ENCODE measurements around the gene CDH2. TPM values are rescaled to one million over a fixed set of nuclear protein-coding genes. Genes with fewer than 3 reads are reported as not detected.

Gene CDH2
- total RNA-seq, 1 experiment from 2014 or later = 42.3 TPM

DNA sequence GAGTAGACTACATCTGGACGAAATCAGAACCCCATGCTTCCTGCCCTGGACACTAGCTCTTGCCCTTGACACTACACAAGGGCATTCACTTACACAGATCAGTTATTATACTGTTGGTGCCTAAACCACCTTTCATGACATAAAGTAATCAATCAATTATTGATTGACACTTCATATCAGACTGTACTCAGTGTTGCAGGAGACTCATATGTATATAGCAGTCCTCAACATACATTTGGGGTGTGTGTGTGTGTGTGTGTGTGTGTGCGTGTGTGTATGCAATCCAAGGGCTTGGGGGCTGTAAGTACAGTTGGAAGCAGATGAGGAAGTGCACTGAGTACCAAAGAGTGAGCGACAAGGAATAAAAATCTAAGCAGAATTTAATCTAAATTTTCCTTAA is 5.1 kb downstream of the CDH2 start:
- ChIA-PET CTCF (no interaction called here), POLR2A (no interaction called here)
- no TSS peak for BruUV-seq (replicated peaks)
- no peak overlapping the region for H3K27ac ChIP-seq (ENCODE audit: low read length)
- in situ Hi-C loops (cut with HindIII; ENCODE audit: low pct_unique_long_range_greater_than_20kb, low sequenced_read_pairs) = no loop called here
- H3K4me1 ChIP-seq (ENCODE audit: control insufficient read depth, insufficient read depth, low read length) = no peaks in the 10 kb centered on the region; the same call in 1 of the 2 replicates
- H3K27me3 ChIP-seq (ENCODE audit: control insufficient read depth, insufficient read depth, low read length) = no peaks in the 10 kb centered on the region
- DNase-seq (ENCODE audit: low read depth, low spot score) = no peak
- H3K9me3 ChIP-seq (ENCODE audit: control insufficient read depth, insufficient read depth, low read depth, low read length) = no peaks in the 10 kb centered on the region
- TF ChIP-seq REST (IDR thresholded peaks at IDR 0.05; ENCODE audit: insufficient read depth in 1 of 2, low read depth in 2 of 2, low read length in 1 of 2) (no peak), SIN3A (IDR thresholded peaks at IDR 0.05; ENCODE audit: borderline replicate concordance, insufficient read depth, low read depth, low read length) (no peak), POLR2AphosphoS5 (IDR thresholded peaks at IDR 0.05; ENCODE audit: low read depth, low read length) (no peak)
- H3K4me3 ChIP-seq (ENCODE audit: low read depth in 2 of 2, low read length in 2 of 2) = no peak overlapping the region
- no peak for ATAC-seq
- no peaks in the 10 kb centered on the region for H3K36me3 ChIP-seq (ENCODE audit: control insufficient read depth, insufficient read depth, low read length)
- intact Hi-C loops (cut with micrococcal nuclease; ENCODE audit: unreplicated experiment) = no loop called here

DNA sequence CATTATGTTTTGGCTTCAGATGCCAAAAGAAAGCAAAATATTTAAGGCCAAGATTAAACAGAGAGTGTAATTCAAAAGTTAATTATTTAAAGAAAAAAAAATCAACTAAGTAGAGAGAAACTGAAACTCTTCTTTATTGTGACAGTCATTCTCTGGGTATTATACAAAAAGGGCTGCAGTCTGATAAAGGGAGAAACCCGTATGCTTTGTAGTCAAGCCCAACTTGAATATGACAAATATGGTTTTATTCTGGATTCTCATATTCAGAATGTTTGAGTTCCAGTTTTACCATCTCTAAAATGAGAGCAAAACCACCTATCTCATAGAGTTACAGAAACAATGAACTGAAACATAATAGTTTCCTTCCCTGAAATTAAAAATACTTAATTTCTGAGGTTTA is 8.2 kb downstream of the CDH2 start:
- in situ Hi-C loops (cut with HindIII; ENCODE audit: low pct_unique_long_range_greater_than_20kb, low sequenced_read_pairs) = no loop called here
- no TSS peak for BruUV-seq (replicated peaks)
- H3K4me1 ChIP-seq (ENCODE audit: control insufficient read depth, insufficient read depth, low read length) = no peaks in the 10 kb centered on the region; the same call in 1 of the 2 replicates
- H3K36me3 ChIP-seq (ENCODE audit: control insufficient read depth, insufficient read depth, low read length) = no peaks in the 10 kb centered on the region
- POLR2A ChIA-PET = no interaction called here
- TF ChIP-seq REST (IDR thresholded peaks at IDR 0.05; ENCODE audit: insufficient read depth in 1 of 2, low read depth in 2 of 2, low read length in 1 of 2) (no peak), CTCF (IDR thresholded peaks at IDR 0.05) (no peak), TCF7L2 (IDR thresholded peaks at IDR 0.05; ENCODE audit: low read depth, low read length) (no peak)
- no peak overlapping the region for H3K27ac ChIP-seq (ENCODE audit: low read length)
- CTCF ChIA-PET = no interaction called here
- intact Hi-C loops (cut with micrococcal nuclease; ENCODE audit: unreplicated experiment) = no loop called here
- ATAC-seq = no peak
- no peaks in the 10 kb centered on the region for H3K9me3 ChIP-seq (ENCODE audit: control insufficient read depth, insufficient read depth, low read depth, low read length)
- no peak overlapping the region for H3K4me3 ChIP-seq (ENCODE audit: low read depth in 2 of 2, low read length in 2 of 2)
- no peaks in the 10 kb centered on the region for H3K27me3 ChIP-seq (ENCODE audit: control insufficient read depth, insufficient read depth, low read length)
- no peak for DNase-seq (ENCODE audit: low read depth, low spot score)
